GM12891 (cell line): ENCODE measurements around the gene TMEM170B.

Experiments
- POLR2A ChIP-seq: IDR thresholded peaks from 2 replicates; pipeline ENCODE4 v1.6.1; 2011; ENCODE audit warnings: low read depth, low read length, control low read depth
- POLR2AphosphoS5 ChIP-seq: IDR thresholded peaks from 2 replicates; pipeline ENCODE4 v1.6.1; 2011; ENCODE audit warnings: low read depth, low read length, control low read depth
- TAF1 ChIP-seq: IDR thresholded peaks from 2 replicates; pipeline ENCODE4 v1.6.1; 2011; ENCODE audit warnings: low read depth, low read length, control low read depth

DNA sequence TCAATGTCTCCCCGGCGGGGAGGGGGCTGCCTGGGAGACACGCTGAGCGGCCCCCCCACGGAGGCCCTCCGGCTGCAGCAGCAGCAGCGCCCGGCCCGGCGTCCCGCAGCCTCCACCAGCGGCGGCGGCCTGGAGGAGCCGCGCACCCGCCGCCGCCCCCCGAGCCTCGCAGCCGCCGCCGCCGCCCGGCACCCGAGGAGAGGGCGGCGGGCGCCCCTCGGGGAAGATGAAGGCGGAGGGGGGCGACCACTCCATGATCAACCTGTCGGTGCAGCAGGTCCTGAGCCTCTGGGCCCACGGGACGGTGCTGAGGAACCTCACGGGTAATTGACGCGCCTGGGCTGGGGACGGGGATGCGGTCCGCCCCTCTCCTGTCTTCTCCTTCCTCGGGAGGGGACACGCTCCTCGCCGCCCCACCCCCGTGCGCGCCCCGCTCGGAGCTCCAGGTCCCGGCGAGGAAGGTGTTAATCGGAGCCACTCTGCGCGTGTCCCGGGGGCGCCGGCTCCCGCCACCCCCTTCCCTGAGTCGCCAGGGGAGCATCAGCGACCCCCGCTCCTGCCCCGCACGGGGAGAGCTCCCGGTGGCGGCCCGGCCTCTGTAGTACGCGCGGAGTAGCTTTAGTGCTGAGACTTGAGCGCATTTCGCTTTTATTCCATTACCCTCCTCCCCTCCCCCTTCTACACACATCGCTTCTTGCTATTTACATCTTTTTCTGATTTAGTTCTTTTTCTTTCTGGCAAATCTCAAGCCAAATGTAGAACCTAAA, 686 bp downstream of the TMEM170B start:
- TF ChIP-seq POLR2AphosphoS5 (no peak), POLR2A (no peak), TAF1 (no peak)
